ENCODE data around the gene NPIPB9.
"Not testable (repeated sequence)": the region's sequence is repeated elsewhere in the genome, so short reads cannot be mapped to it uniquely, and the experiment has no call there.

The NPIPB9 gene

GRCh38 chr16:28751487-28751886 is at the start of gene NPIPB9:
NPIPB9 (plus strand) TSS chr16:28751787.
- not testable (repeated sequence) for DNase-seq

- not testable (repeated sequence) for DNase-seq
Measured at GRCh38 chr16:28704246-28704645, 47.3 kb upstream of the NPIPB9 start.

GRCh38 chr16:28711220-28712083 is 40.1 kb upstream of the NPIPB9 start, which contains the start of gene EIF3C:
EIF3C (plus strand) TSS chr16:28711464; CDS start chr16:28711687, 223 bp downstream.
- not testable (repeated sequence) for DNase-seq

GRCh38 chr16:28722852-28723650 is 28.5 kb upstream of the NPIPB9 start:
- DNase-seq, result not testable (repeated sequence)

GRCh38 chr16:28731253-28731652 is 20.3 kb upstream of the NPIPB9 start:
- not testable (repeated sequence) for DNase-seq

GRCh38 chr16:28732455-28733124 is 19.0 kb upstream of the NPIPB9 start:
- not testable (repeated sequence) for DNase-seq

GRCh38 chr16:28739787-28740186 is 11.8 kb upstream of the NPIPB9 start:
- DNase-seq, result not testable (repeated sequence)

GRCh38 chr16:28740631-28741030 is 11.0 kb upstream of the NPIPB9 start:
- DNase-seq, result not testable (repeated sequence)

GRCh38 chr16:28741295-28741694 is 10.3 kb upstream of the NPIPB9 start:
- peak; percentile 8 for DNase-seq

- not testable (repeated sequence) for DNase-seq
Measured at GRCh38 chr16:28746618-28747350, 4.8 kb upstream of the NPIPB9 start.

GRCh38 chr16:28749997-28750465 is 1.6 kb upstream of the NPIPB9 start:
- DNase-seq, result not testable (repeated sequence)

GRCh38 chr16:28750469-28751067 is 1.0 kb upstream of the NPIPB9 start:
- not testable (repeated sequence) for DNase-seq

GRCh38 chr16:28781697-28782096 is 30.1 kb downstream of the NPIPB9 start:
- not testable (repeated sequence) for DNase-seq

GRCh38 chr16:28782357-28782756 is 30.8 kb downstream of the NPIPB9 start:
- DNase-seq, result not testable (repeated sequence)

- peak; percentile 70 for DNase-seq
Measured at GRCh38 chr16:28802235-28803019, 50.8 kb downstream of the NPIPB9 start.

- not testable (repeated sequence) for DNase-seq
Measured at GRCh38 chr16:28807445-28808120, 56.0 kb downstream of the NPIPB9 start.

GRCh38 chr16:28820016-28820415 is 68.4 kb downstream of the NPIPB9 start:
- no peak for DNase-seq

GRCh38 chr16:28820546-28820945 is 69.0 kb downstream of the NPIPB9 start:
- DNase-seq, result not testable (repeated sequence)

GRCh38 chr16:28821874-28822519 is 70.4 kb downstream of the NPIPB9 start:
- DNase-seq, result no peak

Data from femur (tissue), 1 donor.